GM18951 (cell line): ENCODE data around the gene SKAP1.

Source experiments
- POLR2A ChIP-seq: IDR thresholded peaks from 4 replicates; pipeline ENCODE4 v1.6.1; 2011; ENCODE audit warnings: mild to moderate bottlenecking; ENCODE audit not compliant: insufficient read length, insufficient read depth; ENCODE audit errors: extremely low read depth
- in situ Hi-C: fragments of 300-500 bp; cut with MboI; formaldehyde crosslinking; loops from one replicate; pipeline ENCODE4 v1.12.0; 2022; ENCODE audit warnings: low sequenced_read_pairs, mixed read lengths, inconsistent platforms; ENCODE audit not compliant: unreplicated experiment

The SKAP1 gene

GRCh38 chr17:48162946-48163506, 267.0 kb downstream of the SKAP1 start:
- in situ Hi-C loops = no loop called here
- no peak for TF ChIP-seq POLR2A

GRCh38 chr17:48162306-48162934, 267.6 kb downstream of the SKAP1 start:
- no peak for TF ChIP-seq POLR2A
- in situ Hi-C loops = no loop called here

- no peak for TF ChIP-seq POLR2A
Measured at GRCh38 chr17:48161127-48161905, 268.7 kb downstream of the SKAP1 start.

GRCh38 chr17:48160177-48161081, 269.6 kb downstream of the SKAP1 start:
- TF ChIP-seq POLR2A = no peak
- in situ Hi-C loops = no loop called here

More at GRCh38 chr17:48161127-48161905, 268.7 kb downstream of the SKAP1 start:
- in situ Hi-C loops = no loop called here

- no peak for TF ChIP-seq POLR2A
- in situ Hi-C loops = no loop called here
Measured at GRCh38 chr17:48159232-48159631, 270.8 kb downstream of the SKAP1 start.

- in situ Hi-C loops = no loop called here
- no peak for TF ChIP-seq POLR2A
Measured at GRCh38 chr17:48155889-48156611, 274.0 kb downstream of the SKAP1 start.

- in situ Hi-C loops = no loop called here
- no peak for TF ChIP-seq POLR2A
Measured at GRCh38 chr17:48153691-48154358, 276.2 kb downstream of the SKAP1 start.

GRCh38 chr17:48152289-48152688, 277.7 kb downstream of the SKAP1 start:
- no peak for TF ChIP-seq POLR2A
- in situ Hi-C loops = no loop called here

GRCh38 chr17:48151220-48151619, 278.8 kb downstream of the SKAP1 start:
- TF ChIP-seq POLR2A = no peak
- in situ Hi-C loops = no loop called here

- no peak for TF ChIP-seq POLR2A
- in situ Hi-C loops = no loop called here
Measured at GRCh38 chr17:48150597-48151001, 279.4 kb downstream of the SKAP1 start.

GRCh38 chr17:48149787-48150463, 280.1 kb downstream of the SKAP1 start:
- in situ Hi-C loops = no loop called here
- no peak for TF ChIP-seq POLR2A
